GM18867 (cell line): ENCODE results near the gene UGT2A2.
"Not testable (repeated sequence)": the region's sequence is repeated elsewhere in the genome, so short reads cannot be mapped to it uniquely, and the experiment has no call there.

Experiments used
- ATAC-seq: cut with Tn5 transposase; IDR thresholded peaks from one replicate; pipeline ENCODE4 v1.9.1; 2021; ENCODE audit warnings: mild to moderate bottlenecking, moderate library complexity; ENCODE audit not compliant: unreplicated experiment

UGT2A2 gene

DNA sequence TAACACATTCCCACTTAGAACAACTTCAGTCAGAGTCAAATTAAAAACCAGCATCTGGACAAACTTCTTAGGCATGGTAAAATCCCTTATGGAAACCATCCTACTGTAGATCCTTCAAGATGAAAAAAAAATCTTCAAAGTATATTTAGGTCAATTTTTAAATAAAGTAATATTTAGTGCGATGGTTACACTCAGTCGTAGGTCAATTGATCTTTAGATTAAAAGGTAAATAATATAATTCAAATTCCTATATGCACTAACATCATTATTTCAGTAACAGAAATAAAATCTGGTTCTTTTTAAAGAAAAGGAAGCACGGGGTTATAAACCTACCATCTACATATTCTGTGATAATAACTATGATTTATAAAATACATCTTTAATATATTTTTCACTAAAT is at the start of gene UGT2A2:
UGT2A2 (minus strand) TSS at position 101 of the 400 bp plus-strand sequence; CDS start at position 99, 2 bp downstream.
- ATAC-seq = no peak

DNA sequence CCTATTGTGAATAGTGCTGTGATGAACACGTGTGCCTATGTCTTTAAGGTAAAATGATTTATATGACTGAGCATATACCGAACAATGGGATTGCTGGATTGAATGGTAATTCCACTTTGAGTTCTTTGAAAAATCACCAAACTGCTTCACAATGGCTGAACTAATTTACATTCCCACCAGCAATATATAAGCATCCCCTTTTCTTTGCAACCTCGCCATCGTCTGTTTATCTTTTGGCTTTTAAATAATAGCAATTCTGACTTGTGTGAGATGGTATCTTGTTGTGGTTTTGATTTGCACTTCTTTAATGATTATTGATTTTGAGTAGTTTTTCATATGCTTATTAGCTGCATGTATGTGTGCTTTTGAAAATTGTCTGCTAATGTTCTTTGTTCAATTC is 45.4 kb upstream of the UGT2A2 start:
- ATAC-seq = no peak

DNA sequence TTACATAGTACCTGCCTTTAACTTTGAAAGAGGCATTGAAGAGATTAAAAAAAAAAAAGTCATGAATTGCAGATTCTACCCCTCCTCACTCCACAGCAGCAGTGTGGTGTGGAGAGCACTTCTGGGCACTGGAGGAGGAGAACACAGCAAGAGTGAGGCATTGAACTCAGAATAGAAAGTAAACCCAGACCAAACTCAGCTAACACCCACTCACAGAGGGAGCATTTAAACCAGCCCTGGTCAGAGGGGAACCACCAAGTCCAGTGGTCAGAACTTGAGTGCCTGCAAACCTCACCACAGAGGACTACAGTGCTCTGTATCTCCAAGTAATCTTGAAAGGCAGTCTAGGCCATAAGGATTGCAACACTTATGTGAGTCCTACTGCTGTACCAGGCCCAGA is 29.2 kb upstream of the UGT2A2 start:
- no peak for ATAC-seq

DNA sequence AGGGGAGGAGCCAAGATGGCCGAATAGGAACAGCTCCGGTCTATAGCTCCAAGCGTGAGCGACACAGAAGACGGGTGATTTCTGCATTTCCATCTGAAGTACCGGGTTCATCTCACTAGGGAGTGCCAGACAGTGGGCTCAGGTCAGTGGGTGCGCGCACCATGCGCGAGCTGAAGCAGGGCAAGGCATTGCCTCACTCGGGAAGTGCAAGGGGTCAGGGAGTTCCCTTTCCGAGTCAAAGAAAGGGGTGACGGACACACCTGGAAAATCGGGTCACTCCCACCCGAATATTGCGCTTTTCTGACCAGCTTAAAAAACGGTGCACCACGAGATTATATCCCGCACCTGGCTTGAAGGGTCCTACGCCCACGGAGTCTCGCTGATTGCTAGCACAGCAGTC is 24.6 kb upstream of the UGT2A2 start:
- ATAC-seq = not testable (repeated sequence)

DNA sequence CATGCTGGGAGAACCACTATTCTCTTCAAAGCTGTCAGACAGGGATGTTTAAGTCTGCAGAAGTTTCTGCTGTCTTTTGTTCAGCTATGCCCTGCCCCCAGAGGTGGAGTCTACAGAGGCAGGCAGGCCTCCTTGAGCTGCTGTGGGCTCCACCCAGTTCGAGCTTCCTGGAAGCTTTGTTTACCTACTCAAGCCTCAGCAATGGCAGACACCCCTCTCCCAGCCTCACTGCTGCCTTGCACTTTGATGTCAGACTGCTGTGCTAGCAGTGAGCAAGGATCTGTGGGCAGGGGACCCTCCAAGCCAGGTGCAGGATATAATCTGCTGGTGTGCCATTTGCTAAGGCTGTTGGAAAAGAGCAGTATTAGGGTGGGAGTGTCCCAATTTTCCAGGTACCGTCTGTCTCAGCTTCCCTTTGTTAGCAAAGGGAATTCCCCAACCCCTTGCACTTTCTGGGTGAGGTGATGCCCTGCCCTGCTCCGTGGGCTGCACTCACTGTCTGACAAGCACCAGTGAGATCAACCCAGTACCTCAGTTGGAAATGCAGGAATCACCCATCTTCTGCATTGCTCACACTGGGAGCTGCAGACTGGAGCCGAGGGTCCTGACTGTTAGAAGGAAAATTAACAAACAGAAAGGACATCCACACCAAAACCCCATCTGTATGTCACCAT is 21.8 kb upstream of the UGT2A2 start:
- not testable (repeated sequence) for ATAC-seq

DNA sequence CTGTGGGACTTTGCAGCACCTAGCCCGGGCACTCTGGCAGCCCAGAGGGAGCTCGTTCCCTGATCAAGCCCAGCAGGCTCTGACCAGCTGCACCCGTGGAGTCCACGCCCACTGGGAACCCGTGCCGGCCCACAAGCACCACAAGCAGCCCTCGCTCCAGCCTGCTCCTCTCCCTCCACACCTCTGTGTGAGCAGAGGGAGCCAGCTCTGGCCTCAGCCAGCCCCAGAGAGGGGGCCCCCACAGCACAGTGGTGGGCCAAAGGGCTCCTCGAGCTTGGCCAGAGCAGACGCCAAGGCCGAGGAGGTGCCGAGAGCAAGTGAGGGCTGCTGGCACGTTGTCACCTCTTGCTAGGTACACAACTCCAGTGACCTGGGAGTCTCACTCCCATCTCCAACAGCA is 18.7 kb upstream of the UGT2A2 start:
- no peak for ATAC-seq

DNA sequence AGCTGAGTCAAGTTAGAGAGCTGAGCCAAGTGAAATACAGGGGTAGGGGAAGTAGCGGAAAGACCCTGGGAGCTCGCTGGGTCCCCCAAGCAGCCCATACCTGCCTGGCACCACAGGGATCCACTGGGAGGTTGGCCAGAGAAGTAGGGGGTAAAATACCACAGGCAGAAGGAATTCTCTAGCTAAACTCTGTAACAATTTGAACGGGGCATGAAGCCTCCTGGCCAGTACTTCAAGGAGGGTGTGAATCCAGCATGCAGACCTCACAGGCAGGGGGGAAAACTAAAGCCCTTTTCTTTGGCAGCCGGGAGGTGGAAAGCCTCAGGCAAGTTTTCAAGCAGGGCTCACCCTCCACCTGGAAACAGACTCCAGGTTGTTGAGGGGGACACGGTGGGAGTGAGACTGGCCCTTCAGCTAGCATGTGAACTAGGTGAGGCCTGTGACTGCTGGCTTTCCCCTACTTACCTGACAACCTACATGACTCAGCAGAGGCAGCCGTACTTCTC is 17.3 kb upstream of the UGT2A2 start:
- no peak for ATAC-seq

DNA sequence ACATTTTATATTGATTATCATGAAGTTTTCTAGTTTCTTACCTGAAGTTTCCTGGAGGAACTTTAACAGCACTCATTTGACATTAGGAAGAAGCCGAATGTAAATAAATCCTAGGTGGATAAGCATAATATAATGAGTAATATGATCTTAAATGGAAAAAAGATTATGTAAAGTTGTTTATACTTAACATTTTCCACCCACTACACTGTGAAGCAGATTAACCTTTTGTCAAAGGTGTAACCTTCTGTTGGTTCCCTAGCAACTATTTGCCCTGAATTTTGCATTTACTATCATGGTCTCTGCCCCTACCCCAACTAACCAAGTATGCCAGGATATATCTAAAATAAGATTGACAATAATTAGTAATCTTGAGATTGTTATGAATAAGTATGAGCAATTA is 13.7 kb upstream of the UGT2A2 start, which contains the start of gene UGT2A1:
UGT2A1 (minus strand) TSS at position 101 of the 400 bp plus-strand sequence. CDS start 5,603 bp downstream, outside the sequence.
- ATAC-seq = no peak

DNA sequence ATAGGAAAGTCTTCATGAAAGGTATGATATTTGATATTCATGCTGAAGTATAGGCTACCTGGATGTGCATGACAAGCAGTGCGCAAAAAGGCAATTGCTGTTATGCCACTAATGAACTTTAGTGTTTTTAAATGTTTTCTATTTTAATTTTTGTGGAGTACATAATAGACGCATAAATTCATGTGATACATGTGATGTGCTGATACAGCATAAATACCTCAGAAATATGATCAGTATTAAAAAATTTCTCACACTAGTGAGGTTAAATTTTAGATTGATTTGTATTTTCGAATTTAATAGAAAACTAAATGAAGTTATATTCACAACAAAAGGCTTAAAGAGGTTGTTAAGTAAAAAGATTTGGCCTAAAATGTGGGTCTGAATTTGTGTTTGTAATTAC is 11.4 kb upstream of the UGT2A2 start:
- no peak for ATAC-seq

DNA sequence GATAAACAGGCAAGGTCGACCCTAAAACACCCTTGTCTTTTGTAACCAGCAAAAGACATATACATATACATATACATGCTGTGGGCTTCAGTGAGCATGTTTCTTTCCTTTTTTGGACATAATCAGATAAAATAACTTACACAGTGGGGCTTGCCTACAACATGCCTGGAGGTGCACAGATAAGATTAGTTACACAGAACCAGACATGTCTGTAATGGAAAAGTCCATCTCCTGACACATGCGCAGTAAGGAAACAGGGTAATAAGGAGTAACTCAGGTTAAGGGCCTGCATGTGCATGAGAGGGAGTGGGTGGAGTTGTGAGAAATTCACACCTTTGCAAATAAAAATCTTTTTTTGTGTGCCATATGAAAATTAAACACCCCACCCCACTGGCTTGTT is 10.2 kb upstream of the UGT2A2 start:
- no peak for ATAC-seq

DNA sequence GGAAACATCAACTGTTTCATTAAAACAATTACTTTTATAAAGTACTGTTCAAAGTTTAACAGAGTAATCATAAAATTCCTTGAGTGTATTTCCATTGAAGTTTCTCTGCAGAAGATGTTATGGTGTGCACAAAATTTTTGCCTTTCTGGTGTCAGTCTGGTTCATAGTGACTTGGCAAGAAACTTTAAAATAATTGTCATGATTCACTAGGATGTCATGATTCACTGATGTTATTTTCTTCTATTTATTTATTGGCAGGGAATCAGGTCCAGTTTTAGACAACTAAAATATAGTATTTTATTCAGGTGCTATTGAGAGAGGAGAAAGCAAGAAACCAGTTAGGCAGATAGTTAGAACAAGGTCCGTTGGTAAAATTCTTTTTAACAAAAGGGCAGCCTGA is 9.8 kb upstream of the UGT2A2 start:
- ATAC-seq = no peak

DNA sequence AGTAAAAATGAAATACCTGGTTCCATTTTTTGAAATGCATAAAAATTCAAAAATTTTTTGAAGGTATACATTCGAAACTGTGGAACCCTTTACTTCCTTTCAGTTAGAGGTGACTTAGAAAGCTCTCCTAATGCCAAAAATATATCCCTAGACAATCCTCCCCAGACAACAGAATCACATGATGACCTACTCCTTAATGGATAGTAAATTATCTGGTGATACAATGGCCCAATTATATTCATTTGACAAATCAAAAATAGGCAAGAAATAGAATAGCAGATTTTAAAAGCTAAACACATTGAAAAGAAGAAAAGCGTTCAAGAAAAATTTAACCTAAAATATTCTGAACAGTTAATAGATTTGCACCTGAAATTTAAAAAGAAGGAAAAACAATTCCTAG is 3.5 kb upstream of the UGT2A2 start:
- no peak for ATAC-seq

DNA sequence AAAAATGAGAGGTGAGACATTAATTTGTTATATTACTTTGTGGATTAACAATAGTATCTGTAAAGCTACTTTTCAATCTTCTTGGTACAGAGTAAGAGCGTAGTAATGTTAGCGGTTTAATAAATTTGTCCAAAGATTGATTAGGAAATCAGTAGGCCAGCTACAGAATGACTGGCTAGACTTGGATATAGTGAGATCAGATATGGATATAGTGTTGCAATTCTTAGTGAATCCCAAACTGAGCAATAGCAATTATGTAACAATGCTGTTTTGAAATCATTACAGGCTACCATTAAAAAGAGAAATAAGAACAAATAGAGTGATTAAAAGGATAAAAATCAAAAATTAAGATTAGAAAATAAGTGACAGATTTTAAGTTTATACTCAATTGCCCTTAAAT is 847 bp upstream of the UGT2A2 start:
- no peak for ATAC-seq

DNA sequence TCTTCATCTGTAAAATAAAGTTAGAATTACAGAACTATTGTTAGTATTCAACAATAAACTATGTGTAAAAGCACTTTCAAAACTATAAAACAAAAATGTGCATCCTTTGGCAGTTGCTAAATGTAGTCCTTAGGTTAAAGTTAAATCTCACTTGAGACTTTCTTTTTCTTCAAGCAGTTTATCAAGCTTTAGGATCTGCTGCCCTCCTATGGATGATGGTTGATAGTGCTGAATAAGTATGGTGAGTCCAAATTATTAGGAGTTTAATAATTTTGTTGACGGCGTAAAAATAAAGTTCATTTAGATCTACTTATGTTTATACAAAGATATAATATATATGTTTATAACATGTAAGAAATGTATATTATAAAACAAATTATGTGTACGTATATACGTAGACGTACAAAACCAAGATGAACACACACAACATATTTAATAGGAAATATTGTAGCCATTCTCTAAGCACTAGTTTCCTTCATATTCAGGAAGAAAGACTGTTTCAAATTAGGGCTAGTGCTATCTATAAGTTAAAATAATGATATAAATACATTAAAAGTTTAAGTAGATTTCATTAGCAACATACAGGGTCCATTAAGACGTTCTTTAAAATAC is 22.3 kb downstream of the UGT2A2 start:
- no peak for ATAC-seq

DNA sequence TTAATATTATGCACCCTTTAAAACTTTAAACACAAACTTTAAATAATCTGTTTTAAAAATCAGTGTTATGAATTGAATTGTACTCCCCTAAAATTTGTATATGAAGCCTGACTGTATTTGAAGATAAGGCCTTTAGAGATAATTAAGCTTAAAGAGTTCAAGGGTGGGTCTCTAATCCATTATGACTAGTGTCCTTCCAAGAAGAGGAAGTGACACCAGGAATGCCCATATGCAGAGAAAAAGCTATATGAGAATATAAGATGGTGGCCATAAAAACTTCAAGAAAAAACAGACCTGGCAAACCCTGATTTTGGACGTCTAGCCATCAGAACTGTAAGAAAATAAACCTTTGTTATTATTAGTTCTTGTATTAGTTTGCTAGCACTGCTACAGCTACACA is 29.0 kb downstream of the UGT2A2 start:
- ATAC-seq = no peak

DNA sequence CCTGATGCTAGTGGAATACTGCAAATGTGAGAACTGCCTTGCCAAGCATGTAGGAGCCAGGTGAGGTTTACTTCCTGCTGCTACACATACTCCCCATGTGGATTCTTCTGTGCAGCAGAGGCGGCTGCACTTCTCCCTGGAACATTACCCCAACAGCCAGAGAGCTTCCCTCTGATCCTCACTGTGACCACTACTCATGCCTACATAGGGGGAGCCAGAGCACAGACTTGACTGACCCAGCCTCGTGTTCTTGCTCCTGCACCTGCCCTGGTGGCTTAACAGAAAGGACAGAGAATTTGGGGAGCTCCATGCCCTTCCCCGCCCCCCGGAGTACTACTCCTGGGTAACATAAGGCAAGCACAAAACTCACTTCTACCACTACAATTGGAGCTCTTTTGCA is 38.4 kb downstream of the UGT2A2 start:
- no peak for ATAC-seq

DNA sequence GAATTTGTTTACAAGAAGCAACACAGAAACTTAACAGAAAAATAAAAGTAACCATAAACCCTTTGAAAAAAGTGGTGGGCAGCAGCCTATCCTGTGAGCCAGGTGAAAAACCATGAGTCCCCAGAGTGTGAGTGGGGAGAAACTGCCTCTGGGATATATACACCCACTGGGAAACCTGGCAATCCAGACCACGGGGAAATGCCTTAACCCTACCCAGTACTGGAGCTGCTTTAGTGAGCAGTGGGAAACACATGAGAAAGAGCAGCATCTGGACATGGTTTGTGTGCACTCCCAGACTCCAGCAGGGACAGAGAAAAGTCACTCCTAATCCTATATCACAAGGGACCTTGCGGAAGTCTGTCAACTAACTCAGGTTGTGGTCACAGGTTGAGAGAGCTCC is 39.4 kb downstream of the UGT2A2 start:
- ATAC-seq = no peak

DNA sequence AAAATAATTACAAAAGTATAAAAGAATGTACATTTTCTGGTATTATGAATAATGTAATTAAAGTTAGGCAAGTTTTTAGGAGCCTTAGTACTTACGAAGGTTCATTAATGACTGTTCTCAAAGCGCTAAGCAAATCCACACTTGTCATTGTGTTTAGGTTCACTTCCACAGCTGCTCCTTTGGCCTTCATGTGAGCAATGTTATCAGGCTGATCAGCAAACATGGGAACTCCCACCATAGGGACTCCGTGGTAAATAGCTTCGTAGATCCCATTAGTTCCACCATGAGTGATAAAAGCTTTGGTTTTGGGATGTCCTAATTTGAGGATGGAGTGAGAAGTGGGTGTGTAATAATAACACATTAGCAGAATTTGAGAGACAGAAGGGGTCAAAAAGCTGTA is 45.1 kb downstream of the UGT2A2 start:
- ATAC-seq = no peak

DNA sequence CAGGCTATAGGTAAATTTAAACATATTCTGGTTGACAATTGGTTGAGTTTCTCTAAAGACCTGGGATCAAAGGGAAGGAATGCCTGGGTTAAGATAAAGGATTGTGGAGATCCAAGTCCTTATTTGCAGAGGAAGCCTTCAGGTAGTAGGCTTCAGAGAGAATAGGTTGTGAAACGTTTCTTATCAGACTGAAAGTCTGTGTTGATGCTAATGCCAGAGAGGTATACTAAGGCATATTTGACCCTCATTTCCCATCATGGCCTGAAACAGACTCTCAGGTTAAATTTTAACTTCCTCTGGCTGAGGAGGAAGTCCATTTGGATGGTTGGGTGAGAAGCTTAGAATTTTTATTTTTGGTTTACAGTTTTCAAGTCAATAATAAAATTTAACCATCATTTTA is 48.1 kb downstream of the UGT2A2 start:
- ATAC-seq = no peak

DNA sequence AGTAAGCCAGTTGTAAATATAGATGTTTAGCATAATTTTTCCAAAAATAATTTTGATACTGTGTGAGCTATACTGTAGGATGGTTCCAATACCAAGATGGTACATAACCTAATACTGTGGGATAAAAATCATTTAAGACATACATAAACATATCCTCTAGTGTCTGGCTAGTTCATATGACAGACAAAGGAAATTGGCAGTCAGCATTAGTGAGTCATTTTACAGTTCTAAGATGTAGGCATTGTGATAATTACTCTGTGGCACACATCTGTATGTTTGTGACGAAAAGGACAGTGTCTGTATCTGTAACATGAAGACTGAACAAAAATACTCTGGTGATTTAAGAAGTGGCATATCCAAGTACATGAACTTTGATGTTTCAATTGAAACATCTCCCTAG is 49.6 kb downstream of the UGT2A2 start:
- ATAC-seq = no peak

DNA sequence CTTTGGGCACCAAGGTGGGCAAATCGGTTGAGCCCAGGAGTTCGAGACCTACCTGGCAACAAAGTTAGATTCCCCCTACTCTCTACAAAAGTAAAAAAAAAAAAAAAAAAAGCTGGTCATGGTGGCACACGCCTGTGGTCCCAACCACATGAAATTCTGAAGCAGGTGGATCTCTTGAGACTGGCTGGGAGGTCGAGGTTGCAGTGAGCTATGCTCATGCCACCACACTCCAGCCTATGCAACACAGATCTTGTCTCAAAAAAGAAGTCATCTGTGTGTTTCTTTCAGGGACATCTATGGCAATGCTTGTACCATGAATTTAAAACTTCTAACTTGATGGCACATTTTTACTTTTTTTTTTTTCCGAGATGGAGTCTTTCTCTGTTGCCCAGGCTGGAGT is 55.3 kb downstream of the UGT2A2 start:
- no peak for ATAC-seq

DNA sequence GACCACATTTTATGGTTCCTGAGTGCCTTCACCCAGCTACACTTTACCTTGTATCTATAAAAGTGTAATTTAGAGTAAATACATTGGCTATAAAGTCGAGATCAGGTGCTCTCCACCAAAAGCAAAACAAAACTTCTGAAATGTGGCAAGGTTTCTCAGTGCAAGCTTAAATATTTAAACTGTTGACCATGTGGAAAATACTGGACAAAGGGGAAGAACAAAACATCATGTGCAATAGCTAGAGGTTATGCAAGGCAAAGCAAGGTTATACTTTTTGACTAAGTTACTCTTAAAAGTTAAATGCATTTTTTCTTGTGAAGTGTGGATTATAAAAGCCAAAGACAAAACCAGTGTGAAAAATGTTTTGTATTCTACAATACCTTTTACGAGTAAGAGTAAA is 55.9 kb downstream of the UGT2A2 start:
- no peak for ATAC-seq

DNA sequence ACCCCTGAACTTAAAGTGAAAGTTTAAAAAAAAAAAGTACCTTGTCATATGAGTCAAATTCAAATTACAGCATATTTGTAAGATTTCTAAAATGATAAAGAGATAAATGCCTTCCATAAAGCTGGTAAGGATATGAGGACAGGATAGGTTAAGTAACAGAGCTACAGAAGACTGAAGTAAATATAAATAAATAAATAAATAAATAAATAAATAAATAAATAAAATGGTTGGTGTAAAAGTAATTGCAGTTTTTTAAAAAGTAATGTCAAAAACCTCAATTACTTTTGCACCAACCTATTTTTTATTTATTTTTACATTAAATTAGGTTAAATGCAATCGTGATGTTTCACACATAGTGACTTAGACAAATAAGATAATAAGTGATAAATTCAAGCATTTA is 62.2 kb downstream of the UGT2A2 start:
- ATAC-seq = no peak
